GM18867 (cell line): ENCODE measurements around the gene KRTAP20-4.

Experiments
- ATAC-seq: cut with Tn5 transposase; IDR thresholded peaks from one replicate; pipeline ENCODE4 v1.9.1; 2021; ENCODE audit warnings: mild to moderate bottlenecking, moderate library complexity; ENCODE audit not compliant: unreplicated experiment

Gene KRTAP20-4

GRCh38 chr21:30646904-30647414, 26.5 kb downstream of the KRTAP20-4 start:
- no peak for ATAC-seq

- no peak for ATAC-seq
Measured at GRCh38 chr21:30652891-30653290, 32.5 kb downstream of the KRTAP20-4 start.

- no peak for ATAC-seq
Measured at GRCh38 chr21:30668776-30669175, 48.3 kb downstream of the KRTAP20-4 start.
